ENCODE results near the gene DDX42.
"Not testable (repeated sequence)": the region's sequence is repeated elsewhere in the genome, so short reads cannot be mapped to it uniquely, and the experiment has no call there.

The DDX42 gene

GRCh38 chr17:63774969-63775265 is 947 bp downstream of the DDX42 start:
- no peak for DNase-seq (ENCODE audit: low read depth in 1 of 2, low spot score in 1 of 2)

- no peak for DNase-seq (ENCODE audit: low read depth in 1 of 2, low spot score in 1 of 2)
These were observed 1.4 kb downstream of the DDX42 start for GRCh38 chr17:63775420-63775819.

GRCh38 chr17:63780507-63780906 is 6.5 kb downstream of the DDX42 start:
- DNase-seq (ENCODE audit: low read depth in 1 of 2, low spot score in 1 of 2) = no peak

- no peak for DNase-seq (ENCODE audit: low read depth in 1 of 2, low spot score in 1 of 2)
These were observed 7.0 kb downstream of the DDX42 start for GRCh38 chr17:63780928-63781327.

- no peak for DNase-seq (ENCODE audit: low read depth in 1 of 2, low spot score in 1 of 2)
These were observed 9.6 kb downstream of the DDX42 start for GRCh38 chr17:63783522-63783921.

GRCh38 chr17:63785556-63785955 is 11.6 kb downstream of the DDX42 start:
- no peak for DNase-seq (ENCODE audit: low read depth in 1 of 2, low spot score in 1 of 2)

GRCh38 chr17:63786117-63786516 is 12.1 kb downstream of the DDX42 start:
- DNase-seq (ENCODE audit: low read depth in 1 of 2, low spot score in 1 of 2) = no peak

GRCh38 chr17:63786971-63787711 is 13.2 kb downstream of the DDX42 start:
- DNase-seq (ENCODE audit: low read depth in 1 of 2, low spot score in 1 of 2) = no peak

GRCh38 chr17:63790057-63790456 is 16.1 kb downstream of the DDX42 start:
- DNase-seq (ENCODE audit: low read depth in 1 of 2, low spot score in 1 of 2) = no peak

GRCh38 chr17:63792055-63792729 is 18.2 kb downstream of the DDX42 start:
- DNase-seq (ENCODE audit: low read depth in 1 of 2, low spot score in 1 of 2) = no peak

GRCh38 chr17:63796375-63796774 is 22.4 kb downstream of the DDX42 start:
- not testable (repeated sequence) for DNase-seq (ENCODE audit: low read depth in 1 of 2, low spot score in 1 of 2)

GRCh38 chr17:63798572-63799106 is 24.7 kb downstream of the DDX42 start:
- DNase-seq (ENCODE audit: low read depth in 1 of 2, low spot score in 1 of 2) = no peak

- no peak for DNase-seq (ENCODE audit: low read depth in 1 of 2, low spot score in 1 of 2)
These were observed 26.8 kb downstream of the DDX42 start for GRCh38 chr17:63800783-63801182.

GRCh38 chr17:63804328-63804727 is 30.4 kb downstream of the DDX42 start:
- DNase-seq (ENCODE audit: low read depth in 1 of 2, low spot score in 1 of 2) = no peak

GRCh38 chr17:63805591-63805990 is 31.6 kb downstream of the DDX42 start:
- no peak for DNase-seq (ENCODE audit: low read depth in 1 of 2, low spot score in 1 of 2)

GRCh38 chr17:63809970-63810369 is 36.0 kb downstream of the DDX42 start:
- no peak for DNase-seq (ENCODE audit: low read depth in 1 of 2, low spot score in 1 of 2)

- DNase-seq (ENCODE audit: low read depth in 1 of 2, low spot score in 1 of 2) = no peak
These were observed 42.2 kb downstream of the DDX42 start for GRCh38 chr17:63816123-63816522.

- DNase-seq (ENCODE audit: low read depth in 1 of 2, low spot score in 1 of 2) = no peak
These were observed 42.7 kb downstream of the DDX42 start for GRCh38 chr17:63816669-63817068.

- no peak for DNase-seq (ENCODE audit: low read depth in 1 of 2, low spot score in 1 of 2)
These were observed 43.9 kb downstream of the DDX42 start for GRCh38 chr17:63817736-63818385.

GRCh38 chr17:63819131-63819530 is 45.2 kb downstream of the DDX42 start:
- DNase-seq (ENCODE audit: low read depth in 1 of 2, low spot score in 1 of 2) = no peak

- no peak for DNase-seq (ENCODE audit: low read depth in 1 of 2, low spot score in 1 of 2)
These were observed 45.9 kb downstream of the DDX42 start for GRCh38 chr17:63819585-63820537.
